HEK293T (cell line): ENCODE measurements around the gene PI16.

Experiments used
- CTCF ChIA-PET: fragments of 350-600 bp; formaldehyde crosslinking; extraction: SDS; loops from one replicate; lab custom pipeline; 2021; ENCODE audit warnings: antibody characterized with exemption, inconsistent platforms; lab: Yijun Ruan, JAX
- POLR2A ChIA-PET: fragments of 350-600 bp; formaldehyde crosslinking; extraction: SDS; loops from one replicate; lab custom pipeline; 2020; ENCODE audit warnings: antibody characterized with exemption, inconsistent platforms; lab: Yijun Ruan, JAX
- DNase-seq: peaks from one replicate; pipeline ENCODE4 v3.0.0; 2012; ENCODE audit warnings: mixed read lengths; ENCODE audit errors: extremely low spot score
- ARNT ChIP-seq: fragments of 450-650 bp; IDR thresholded peaks from 2 replicates; pipeline ENCODE4 v1.6.1; 2017; ENCODE audit warnings: mild to moderate bottlenecking
- BHLHE40 ChIP-seq: fragments of 450-650 bp; IDR thresholded peaks from 2 replicates; pipeline ENCODE4 v1.6.1; 2016; ENCODE audit warnings: mild to moderate bottlenecking, moderate library complexity, borderline replicate concordance
- CTBP1 ChIP-seq: fragments of 450-650 bp; IDR thresholded peaks from 2 replicates; pipeline ENCODE4 v1.6.1; 2016; ENCODE audit warnings: borderline replicate concordance
- ELF4 ChIP-seq: fragments of 450-650 bp; IDR thresholded peaks from 2 replicates; pipeline ENCODE4 v1.6.1; 2017; ENCODE audit warnings: antibody characterized with exemption
- FOXA1 ChIP-seq: fragments of 450-650 bp; IDR thresholded peaks from 2 replicates; pipeline ENCODE4 v1.6.1; 2016; ENCODE audit warnings: mild to moderate bottlenecking
- FOXK2 ChIP-seq: fragments of 450-650 bp; IDR thresholded peaks from 2 replicates; pipeline ENCODE4 v1.6.1; 2016; ENCODE audit warnings: mild to moderate bottlenecking
- FOXM1 ChIP-seq: fragments of 450-650 bp; IDR thresholded peaks from 2 replicates; pipeline ENCODE4 v1.6.1; 2017; ENCODE audit warnings: mild to moderate bottlenecking, borderline replicate concordance
- HDGF ChIP-seq: fragments of 450-650 bp; IDR thresholded peaks from 2 replicates; pipeline ENCODE4 v1.6.1; 2017; ENCODE audit warnings: antibody characterized with exemption, borderline replicate concordance
- L3MBTL2 ChIP-seq: fragments of 450-650 bp; conservative IDR thresholded peaks from 2 replicates; pipeline ENCODE4 v1.6.1; 2016; ENCODE audit warnings: mild to moderate bottlenecking
- LEF1 ChIP-seq: fragments of 450-650 bp; IDR thresholded peaks from 2 replicates; pipeline ENCODE4 v1.6.1; 2017; ENCODE audit warnings: mild to moderate bottlenecking, borderline replicate concordance
- NFRKB ChIP-seq: fragments of 450-650 bp; IDR thresholded peaks from 2 replicates; pipeline ENCODE4 v1.6.1; 2016; ENCODE audit warnings: mild to moderate bottlenecking, moderate library complexity
- PKNOX1 ChIP-seq: fragments of 450-650 bp; IDR thresholded peaks from 2 replicates; pipeline ENCODE4 v1.6.1; 2016
- SP1 ChIP-seq: fragments of 450-650 bp; IDR thresholded peaks from 2 replicates; pipeline ENCODE4 v1.6.1; 2017
- SUZ12 ChIP-seq: fragments of 450-650 bp; IDR thresholded peaks from 2 replicates; pipeline ENCODE4 v1.6.1; 2016; ENCODE audit warnings: mild to moderate bottlenecking
- TARDBP ChIP-seq: fragments of 450-650 bp; IDR thresholded peaks from 2 replicates; pipeline ENCODE4 v1.6.1; 2016
- ZNF384 ChIP-seq: fragments of 450-650 bp; IDR thresholded peaks from 2 replicates; pipeline ENCODE4 v1.6.1; 2016

PI16 gene

GRCh38 chr6:36999061-36999750, 44.7 kb downstream of the PI16 start:
- ChIA-PET POLR2A (no interaction called here), CTCF (no interaction called here)
- DNase-seq: no peak
- TF ChIP-seq ARNT (no peak), HDGF (no peak), SP1 (no peak), FOXA1 (no peak), FOXM1 (no peak), BHLHE40 (no peak), LEF1 (no peak), TARDBP (no peak), ELF4 (no peak), FOXK2 (no peak), NFRKB (no peak), SUZ12 (no peak), CTBP1 (no peak), PKNOX1 (no peak), L3MBTL2 (no peak), ZNF384 (no peak)

GRCh38 chr6:36999751-37000125, 45.2 kb downstream of the PI16 start:
- CTCF ChIA-PET: no interaction called here
- POLR2A ChIA-PET: no interaction called here
- TF ChIP-seq FOXK2: no peak

GRCh38 chr6:37004044-37004980, 49.8 kb downstream of the PI16 start:
- ChIA-PET POLR2A (no interaction called here), CTCF (no interaction called here)
- no peak for TF ChIP-seq TARDBP
- TF ChIP-seq NFRKB: no peak
- TF ChIP-seq SP1: no peak
- TF ChIP-seq ZNF384: no peak
- TF ChIP-seq BHLHE40: no peak
- TF ChIP-seq FOXA1: no peak
- TF ChIP-seq ARNT: no peak
- no peak for TF ChIP-seq PKNOX1
- TF ChIP-seq FOXM1: no peak
- no peak for TF ChIP-seq LEF1
- no peak for TF ChIP-seq HDGF
- no peak for TF ChIP-seq CTBP1
- DNase-seq: no peak

More at GRCh38 chr6:36999751-37000125, 45.2 kb downstream of the PI16 start:
- no peak for DNase-seq

GRCh38 chr6:37005061-37005810, 50.7 kb downstream of the PI16 start, which contains the start of gene FGD2:
TSS of gene FGD2 (plus strand) at chr6:37005655. CDS start at chr6:37005818, 163 bp downstream.
- ChIA-PET POLR2A (no interaction called here), CTCF (interaction anchor here (2.3 kb wide), 1 partner anchor 13 kb away, joined by 8 read pairs; no protein-coding TSS in a partner anchor)
- TF ChIP-seq L3MBTL2 (no peak), PKNOX1 (no peak), SP1 (no peak), ARNT (no peak), FOXM1 (no peak), CTBP1 (no peak), ZNF384 (no peak), HDGF (no peak), TARDBP (no peak), BHLHE40 (no peak), NFRKB (no peak), FOXK2 (no peak), LEF1 (no peak), ELF4 (no peak), SUZ12 (no peak), FOXA1 (no peak)
- DNase-seq: no peak

GRCh38 chr6:37005827-37006567, 51.5 kb downstream of the PI16 start:
- POLR2A ChIA-PET: interaction anchor here (0.6 kb wide), 1 partner anchor 12 kb away, joined by 3 read pairs; no protein-coding TSS in a partner anchor
- CTCF ChIA-PET: interaction anchor here (1.0 to 2.3 kb wide), 2 partner anchors 12 to 154 kb away, joined by 3 to 8 read pairs; no protein-coding TSS in a partner anchor
- no peak for DNase-seq
- no peak for TF ChIP-seq FOXM1
- no peak for TF ChIP-seq ZNF384
- TF ChIP-seq L3MBTL2: no peak
- no peak for TF ChIP-seq CTBP1
- TF ChIP-seq TARDBP: no peak
- no peak for TF ChIP-seq PKNOX1
- TF ChIP-seq SUZ12: no peak
- no peak for TF ChIP-seq NFRKB
- no peak for TF ChIP-seq LEF1
- TF ChIP-seq FOXK2: no peak
- TF ChIP-seq FOXA1: no peak
- TF ChIP-seq ARNT: no peak
- no peak for TF ChIP-seq ELF4
- TF ChIP-seq SP1: no peak
- no peak for TF ChIP-seq BHLHE40
- TF ChIP-seq HDGF: no peak
